K562 (cell line): Measurements from ENCODE around the gene SLC17A9. TPM values are rescaled to one million over a fixed set of nuclear protein-coding genes. Genes with fewer than 3 reads are reported as not detected.
A peak's percentile ranks its signal among the peaks of the same experiment; 100 is the strongest.

Experiments used
- AFF4 ChIP-seq: sonication (generic); formaldehyde crosslinking; IDR thresholded peaks from 2 replicates; pipeline ENCODE4 v1.8.0; 2023; ENCODE audit warnings: mild to moderate bottlenecking, missing genetic modification reagents
- ELF1 ChIP-seq: fragments of 200-800 bp; sonication (Bioruptor generic); IDR thresholded peaks from 2 replicates; pipeline ENCODE4 v1.6.1; 2016; ENCODE audit warnings: missing genetic modification characterization, missing compliant biosample characterization
- FOXM1 ChIP-seq, 2 experiments: fragments of 450-650 bp in 1 of 2; sonication (generic) in 1 of 2; formaldehyde crosslinking in 1 of 2; IDR thresholded peaks; 2 replicates each; pipeline versions ENCODE4 v1.6.1 to v1.9.0; 2017 to 2022; ENCODE audit warnings: low read depth in 2 of 2, mild to moderate bottlenecking in 2 of 2, missing genetic modification reagents in 1 of 2, moderate library complexity in 1 of 2
- HNRNPLL ChIP-seq: fragments of 200-400 bp; formaldehyde crosslinking; IDR thresholded peaks from 2 replicates; pipeline ENCODE4 v1.6.1; 2017; ENCODE audit warnings: low read length, low read depth, mild to moderate bottlenecking; ENCODE audit not compliant: poor library complexity, severe bottlenecking
- JUND ChIP-seq, 2 experiments: IDR thresholded peaks; 2 replicates in 1 of 2; 3 replicates in 1 of 2; pipeline ENCODE4 v1.6.1; 2011; ENCODE audit warnings: borderline replicate concordance in 2 of 2, low read depth in 2 of 2, low read length in 2 of 2, improper control_type of control experiment in 1 of 2, missing biosample characterization in 1 of 2, missing genetic modification characterization in 1 of 2, missing genetic modification reagents in 1 of 2
- MEIS2 ChIP-seq: fragments of 450-650 bp; IDR thresholded peaks from 2 replicates; pipeline ENCODE4 v1.6.1; 2014; ENCODE audit warnings: mild to moderate bottlenecking; ENCODE audit not compliant: partially characterized antibody
- NFXL1 ChIP-seq: fragments of 450-650 bp; formaldehyde crosslinking; IDR thresholded peaks from 2 replicates; pipeline ENCODE4 v1.4.0; 2021; ENCODE audit warnings: mild to moderate bottlenecking
- POLR2AphosphoS5 ChIP-seq: IDR thresholded peaks from 2 replicates; pipeline ENCODE4 v1.6.1; 2011; ENCODE audit warnings: mild to moderate bottlenecking, low read depth, low read length, moderate library complexity; ENCODE audit not compliant: control insufficient read depth, insufficient read depth
- PPARD ChIP-seq: fragments of 250-450 bp; sonication (Bioruptor Pico); IDR thresholded peaks from 2 replicates; pipeline ENCODE4 v1.8.0; 2022; ENCODE audit warnings: inconsistent platforms, mild to moderate bottlenecking, moderate library complexity
- RFX1 ChIP-seq: fragments of 450-650 bp; IDR thresholded peaks from 2 replicates; pipeline ENCODE4 v1.6.1; 2016; ENCODE audit warnings: mild to moderate bottlenecking, moderate library complexity
- TAF7 ChIP-seq: fragments of 450-650 bp; IDR thresholded peaks from 2 replicates; pipeline ENCODE4 v1.6.1; 2016; ENCODE audit warnings: missing genetic modification characterization, missing compliant biosample characterization
- TCF7 ChIP-seq: sonication (generic); IDR thresholded peaks from 2 replicates; pipeline ENCODE4 v1.6.1; 2016; ENCODE audit warnings: antibody characterized with exemption, borderline replicate concordance
- TEAD2 ChIP-seq: fragments of 450-650 bp; IDR thresholded peaks from 2 replicates; pipeline ENCODE4 v1.6.1; 2016; ENCODE audit warnings: missing genetic modification characterization, control low read depth, missing compliant biosample characterization
- ZNF121 ChIP-seq: sonication (generic); formaldehyde crosslinking; conservative IDR thresholded peaks from 2 replicates; pipeline ENCODE4 v1.8.0; 2022; ENCODE audit warnings: missing genetic modification reagents
- ZNF124 ChIP-seq: sonication (generic); formaldehyde crosslinking; IDR thresholded peaks from 2 replicates; pipeline ENCODE4 v1.8.1; 2022; ENCODE audit warnings: missing genetic modification reagents
- ZNF431 ChIP-seq: sonication (generic); formaldehyde crosslinking; IDR thresholded peaks from 2 replicates; pipeline ENCODE4 v1.8.0; 2022; ENCODE audit warnings: mild to moderate bottlenecking, missing genetic modification reagents
- ZNF77 ChIP-seq: fragments of 250-450 bp; sonication (Bioruptor Pico); IDR thresholded peaks from 2 replicates; pipeline ENCODE4 v1.5.0; 2020
- polyA plus RNA-seq, 8 experiments: library from polyadenylated mRNA; depleted of rRNA in 4 of 8; stranded (reverse) in 5 of 8; unstranded in 3 of 8; fragments of >200 nt; fragmentation: Nextera tagmentation in 2 of 8; fragmentation: Illumina TruSeq in 1 of 8; extraction: Ambion mirVana in 2 of 8; extraction: Trizol in 1 of 8; gene quantifications; 2 replicates each; pipeline versions ENCODE4 v1.2.1 to v1.2.3, GENCODE V29; 2011 to 2014; ENCODE audit warnings: inconsistent platforms in 1 of 8, missing spikeins in 1 of 8
- total RNA-seq, 7 experiments: library from RNA; depleted of rRNA in 6 of 7; stranded (reverse); fragments of >200 nt in 6 of 7; fragmentation: Illumina TruSeq in 2 of 7; extraction: Trizol in 2 of 7; gene quantifications; 2 replicates each; pipeline versions ENCODE4 v1.2.1 to v1.2.3, GENCODE V29; 2011 to 2021; ENCODE audit warnings: low replicate concordance in 1 of 7
- TF ChIP-seq, protein P1 (sequence below), 2 experiments: IDR thresholded peaks; 2 replicates each; pipeline ENCODE4 v1.6.1; 2011; ENCODE audit warnings: borderline replicate concordance in 1 of 2, control low read depth in 1 of 2, low read depth in 1 of 2, low read length in 1 of 2, mild to moderate bottlenecking in 1 of 2, mixed read lengths in 1 of 2, moderate library complexity in 1 of 2; ENCODE audit not compliant: insufficient read depth in 1 of 2, insufficient read length in 1 of 2, poor library complexity in 1 of 2, severe bottlenecking in 1 of 2; ENCODE audit errors: extremely low read depth in 1 of 2
- TF ChIP-seq, protein P2 (sequence below): fragments of 250-450 bp; sonication (Bioruptor Pico); IDR thresholded peaks from 2 replicates; pipeline ENCODE4 v1.5.0; 2020; ENCODE audit warnings: mild to moderate bottlenecking

The SLC17A9 gene
- total and polyA plus RNA-seq, 9 of the 15 experiments (the other 6 are each of a cell fraction or from before 2014, with no cell fraction given) = 0.04 to 0.31 TPM; not detected in 7

DNA sequence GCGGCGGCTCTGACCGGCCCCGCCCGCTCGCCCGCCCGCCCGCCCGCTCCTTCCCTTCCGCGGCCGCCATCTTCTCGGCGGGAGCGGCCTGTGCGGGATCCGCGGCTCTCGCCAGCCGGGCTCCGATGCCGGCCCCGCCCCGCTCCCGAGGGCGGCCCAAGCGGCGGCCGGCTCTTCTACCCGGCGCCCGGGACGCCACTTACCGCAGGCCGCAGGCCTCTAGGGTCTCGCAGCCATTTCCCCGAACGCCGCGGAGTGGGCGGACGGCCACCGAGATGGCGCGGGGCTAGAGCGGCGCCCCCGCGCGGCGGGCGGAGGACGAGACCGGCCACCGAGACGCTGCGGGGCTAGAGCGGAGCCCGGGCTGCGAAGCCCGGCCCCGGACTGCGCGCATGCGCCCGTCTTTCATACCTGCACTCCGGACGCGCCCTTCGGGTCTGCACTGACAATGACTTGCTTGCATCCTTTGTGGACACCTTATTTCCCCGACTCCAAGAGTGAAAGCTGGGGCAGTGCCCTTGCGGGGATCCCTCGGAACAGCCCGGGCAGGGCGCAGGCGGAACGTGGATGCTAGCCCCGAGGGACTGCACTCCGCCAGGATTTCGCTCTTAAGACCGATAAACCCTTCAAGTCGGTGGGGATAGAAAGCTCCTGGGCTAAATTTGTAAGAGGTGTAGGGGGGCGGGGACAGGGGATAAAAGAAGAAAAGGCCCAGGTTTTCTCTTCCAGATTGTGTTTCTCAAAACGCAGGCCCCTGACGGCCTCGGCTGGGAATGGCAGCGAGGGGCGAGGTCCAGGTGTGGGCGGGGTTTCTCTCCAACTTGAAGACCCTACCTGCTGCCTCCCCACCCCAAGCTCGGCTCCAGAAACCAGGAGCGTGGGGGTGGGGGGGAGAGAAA, 26.0 kb upstream of the SLC17A9 start, which contains the start of gene DIDO1 (continued):
- TF ChIP-seq AFF4 (0 out of 2 replicates have a peak, but pooled peaks have one; percentile 0), ZNF124 (CRISPR knock-in tag) (no peak), ZNF431 (no peak), HNRNPLL (peak; percentile 43), TAF7 (tag) (no peak), PPARD (CRISPR knock-in tag) (no peak), JUND (IDR thresholded peaks at IDR 0.05; ENCODE audit: borderline replicate concordance, low read depth, low read length) (peak; percentile 27; the same call in 1 of the 2 replicates), JUND (tag; IDR thresholded peaks at IDR 0.05; ENCODE audit: borderline replicate concordance, low read depth, low read length) (no peak), POLR2AphosphoS5 (peak; percentile 82), NFXL1 (CRISPR knock-in tag) (no peak), FOXM1 (IDR thresholded peaks at IDR 0.05; ENCODE audit: low read depth) (no peak), FOXM1 (CRISPR knock-in tag; IDR thresholded peaks at IDR 0.05; ENCODE audit: low read depth) (no peak), ZNF121 (CRISPR knock-in tag) (no peak), MEIS2 (peak; percentile 81), TCF7 (no peak), RFX1 (no peak), ELF1 (no peak), TEAD2 (tag) (no peak), ZNF77 (CRISPR knock-in tag) (no peak)
- TF ChIP-seq, protein P1, sequence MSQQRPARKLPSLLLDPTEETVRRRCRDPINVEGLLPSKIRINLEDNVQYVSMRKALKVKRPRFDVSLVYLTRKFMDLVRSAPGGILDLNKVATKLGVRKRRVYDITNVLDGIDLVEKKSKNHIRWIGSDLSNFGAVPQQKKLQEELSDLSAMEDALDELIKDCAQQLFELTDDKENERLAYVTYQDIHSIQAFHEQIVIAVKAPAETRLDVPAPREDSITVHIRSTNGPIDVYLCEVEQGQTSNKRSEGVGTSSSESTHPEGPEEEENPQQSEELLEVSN (IDR thresholded peaks at IDR 0.05; ENCODE audit: borderline replicate concordance in 1 of 2, extremely low read depth in 1 of 2, insufficient read depth in 1 of 2, insufficient read length in 1 of 2, low read depth in 1 of 2, low read length in 1 of 2, poor library complexity in 1 of 2, severe bottlenecking in 1 of 2) = peak in 1 of 2 experiments; percentile 65
- TF ChIP-seq, protein P2, sequence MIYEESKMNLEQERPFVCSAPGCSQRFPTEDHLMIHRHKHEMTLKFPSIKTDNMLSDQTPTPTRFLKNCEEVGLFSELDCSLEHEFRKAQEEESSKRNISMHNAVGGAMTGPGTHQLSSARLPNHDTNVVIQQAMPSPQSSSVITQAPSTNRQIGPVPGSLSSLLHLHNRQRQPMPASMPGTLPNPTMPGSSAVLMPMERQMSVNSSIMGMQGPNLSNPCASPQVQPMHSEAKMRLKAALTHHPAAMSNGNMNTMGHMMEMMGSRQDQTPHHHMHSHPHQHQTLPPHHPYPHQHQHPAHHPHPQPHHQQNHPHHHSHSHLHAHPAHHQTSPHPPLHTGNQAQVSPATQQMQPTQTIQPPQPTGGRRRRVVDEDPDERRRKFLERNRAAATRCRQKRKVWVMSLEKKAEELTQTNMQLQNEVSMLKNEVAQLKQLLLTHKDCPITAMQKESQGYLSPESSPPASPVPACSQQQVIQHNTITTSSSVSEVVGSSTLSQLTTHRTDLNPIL (CRISPR knock-in tag) = no peak
